OCI-LY1 (cell line): ENCODE data around the gene PDZRN4.
A peak's percentile ranks its signal among the peaks of the same experiment; 100 is the strongest.

Experiments
- CTCF ChIP-seq: fragments of 200-600 bp; sonication (generic), shearing (Covaris generic); IDR thresholded peaks from 2 replicates; pipeline ENCODE4 v1.5.1; 2017; ENCODE audit warnings: mild to moderate bottlenecking, antibody characterized with exemption, low read length, moderate library complexity, mixed read lengths
- EZH2 ChIP-seq: fragments of 200-600 bp; sonication (generic), shearing (Covaris generic); IDR thresholded peaks from 2 replicates; pipeline ENCODE4 v1.8.0; 2017; ENCODE audit warnings: borderline replicate concordance, mixed run types, mild to moderate bottlenecking, antibody characterized with exemption, low read length, moderate library complexity, mixed read lengths

DNA sequence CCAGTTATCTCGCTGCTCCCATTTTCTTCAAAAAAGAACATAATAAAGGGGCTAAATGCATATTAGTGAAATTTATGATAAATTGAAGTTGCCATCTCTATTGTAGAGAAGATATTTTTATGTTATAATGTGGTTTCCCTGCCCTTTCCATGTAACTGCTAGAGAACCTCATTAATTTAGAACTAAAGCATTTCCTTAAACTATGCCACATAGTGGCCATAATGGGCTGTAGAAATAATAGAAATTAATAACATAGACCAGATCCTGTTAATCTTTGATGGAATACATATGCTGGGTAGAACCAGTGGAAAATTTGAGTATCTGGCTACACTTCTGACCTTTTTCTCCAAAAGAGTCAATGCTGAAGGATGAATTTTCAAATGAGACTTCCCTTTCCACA is 376.7 kb downstream of the PDZRN4 start:
- 0 out of 2 replicates have a peak, but pooled peaks have one; percentile 4 for TF ChIP-seq CTCF
- TF ChIP-seq EZH2, result no peak
